GM21423 (cell line): ENCODE measurements around the gene TMEM120A.

Experiments
- ATAC-seq: cut with Tn5 transposase; IDR thresholded peaks from one replicate; pipeline ENCODE4 v1.9.1; 2021; ENCODE audit warnings: mild to moderate bottlenecking, moderate library complexity; ENCODE audit not compliant: unreplicated experiment

The TMEM120A gene

DNA sequence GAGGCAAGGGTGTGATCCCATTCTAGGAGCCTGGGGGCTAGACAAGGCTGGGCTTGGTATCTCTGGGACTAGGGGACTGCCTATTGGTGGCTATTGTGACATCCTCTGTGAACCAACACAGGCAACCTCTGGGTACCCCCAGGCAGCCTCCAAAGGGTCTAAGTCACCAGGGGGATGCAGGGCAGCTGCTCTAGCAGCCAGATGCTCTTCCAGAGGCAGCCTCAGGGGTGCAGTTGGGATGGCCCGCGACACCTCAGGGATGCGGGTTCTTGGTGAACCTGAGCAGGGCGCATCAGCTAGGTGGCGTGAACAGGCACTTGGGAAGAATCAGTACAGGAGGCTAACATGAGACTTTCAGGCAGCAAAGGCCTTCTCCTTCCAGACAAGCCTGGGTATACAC lies 1.6 kb upstream of the TMEM120A start:
- no peak for ATAC-seq

DNA sequence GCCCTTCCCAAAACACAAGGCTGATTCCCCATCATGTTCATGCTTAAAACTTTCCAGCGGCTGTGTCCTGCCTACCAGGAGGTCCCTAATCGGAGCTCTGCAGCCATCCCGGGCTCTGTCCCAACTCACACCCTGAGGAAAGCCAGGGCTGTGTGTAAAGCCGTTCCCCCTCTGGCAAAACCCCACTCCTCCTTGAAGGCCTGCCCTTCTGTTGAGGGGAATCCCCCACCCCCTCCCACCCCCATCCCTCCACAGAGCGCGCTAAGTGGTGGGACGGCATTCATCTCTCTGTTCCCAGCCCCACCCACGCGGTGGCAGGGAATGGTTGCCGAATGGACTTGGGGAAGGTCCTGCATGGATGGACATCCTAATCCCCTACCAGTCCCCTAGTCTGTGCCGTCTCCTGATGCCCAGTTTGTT lies 667 bp upstream of the TMEM120A start:
- no peak for ATAC-seq

DNA sequence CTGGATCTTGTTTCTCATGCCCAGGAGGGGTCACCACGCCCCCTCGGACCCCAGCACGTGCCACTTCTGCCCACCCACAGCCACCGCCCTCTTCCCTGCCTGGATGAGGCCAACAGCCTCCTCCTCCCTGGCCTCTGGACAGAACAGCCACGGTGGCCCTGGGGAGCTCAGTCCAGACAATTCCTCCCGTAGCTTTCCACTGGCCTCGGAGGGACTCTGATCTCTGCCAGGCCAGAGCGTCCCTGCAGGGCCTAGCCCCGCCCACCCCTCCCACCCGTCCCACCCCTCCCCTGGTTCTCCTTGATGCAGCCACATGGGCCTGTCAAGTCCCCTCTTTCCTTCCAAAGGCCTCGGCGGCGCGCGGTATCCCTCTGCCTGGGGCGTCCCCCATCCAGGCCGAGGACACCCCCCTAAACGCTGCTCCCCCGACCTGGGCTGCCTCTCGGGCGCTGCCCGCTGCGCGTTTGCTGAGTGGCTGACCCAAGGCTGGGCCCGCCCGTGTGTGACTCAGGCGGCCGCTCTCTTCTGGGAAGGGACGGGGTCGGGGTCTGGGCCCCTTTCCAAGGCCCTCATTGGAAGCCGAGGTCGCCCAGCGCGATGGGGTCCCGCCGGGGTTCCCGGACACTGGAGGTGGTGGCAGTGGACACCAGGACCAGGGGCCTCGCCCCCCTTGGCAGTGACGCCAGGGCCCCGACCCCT lies 557 bp downstream of the TMEM120A start:
- ATAC-seq = peak; percentile 6

DNA sequence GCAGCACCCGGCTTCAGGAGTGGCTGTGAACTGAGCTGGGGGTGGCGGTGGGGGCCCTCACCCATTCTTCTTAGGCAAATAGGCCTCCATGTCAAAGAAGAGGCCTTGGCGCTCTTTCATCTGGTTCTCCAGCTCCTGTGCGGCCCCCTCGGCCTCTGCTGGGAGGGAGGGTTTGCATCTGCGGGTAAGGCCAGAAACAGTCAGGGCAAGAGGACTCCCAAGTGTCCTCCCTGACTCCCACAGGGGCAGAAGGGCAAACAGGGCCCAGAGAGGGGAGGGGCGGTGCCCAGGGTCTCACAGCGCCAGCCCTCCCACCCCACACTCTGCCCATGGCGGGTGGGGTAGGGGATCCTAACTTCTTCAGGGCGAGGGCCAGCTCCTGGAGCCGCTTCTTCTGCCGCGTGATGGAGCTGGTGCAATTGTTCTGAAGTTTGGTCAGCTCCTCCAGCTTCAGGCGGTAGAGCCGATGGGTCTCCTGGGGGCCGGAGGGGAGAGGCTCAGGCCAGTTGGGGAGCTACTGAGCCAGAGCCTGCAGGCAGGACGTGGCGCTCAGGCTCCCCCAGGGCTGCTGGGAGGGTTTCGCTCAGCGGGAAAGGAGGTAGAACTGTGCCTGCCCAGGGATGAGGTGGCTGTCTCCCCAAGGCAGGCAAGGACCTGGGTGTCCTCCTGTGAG lies 2.2 kb downstream of the TMEM120A start:
- no peak for ATAC-seq

DNA sequence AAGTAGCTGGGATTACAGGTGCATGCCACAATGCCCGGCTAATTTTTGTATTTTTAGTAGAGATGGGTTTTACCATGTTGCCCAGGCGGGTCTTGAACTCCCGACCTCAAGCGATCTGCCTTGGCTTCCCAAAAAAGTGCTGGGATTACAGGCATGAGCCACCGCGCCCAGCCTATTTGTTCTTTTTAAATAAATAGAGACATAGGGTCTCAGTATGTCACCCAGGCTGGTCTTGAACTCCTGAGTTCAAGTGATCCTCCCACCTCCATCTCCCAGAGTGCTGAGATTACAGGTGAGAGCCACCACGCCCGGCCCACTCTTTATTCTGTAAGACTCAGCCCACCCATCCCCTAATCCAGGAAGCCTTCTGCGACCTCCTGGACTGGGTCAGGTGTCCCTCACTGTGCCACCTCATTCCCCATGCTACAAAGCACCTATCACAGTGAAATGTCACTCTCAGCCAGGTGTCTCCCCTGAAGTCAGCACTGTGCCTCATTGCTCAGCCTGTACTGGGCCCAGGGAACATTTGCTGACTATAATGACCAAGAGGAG lies 2.8 kb downstream of the TMEM120A start:
- ATAC-seq = no peak

DNA sequence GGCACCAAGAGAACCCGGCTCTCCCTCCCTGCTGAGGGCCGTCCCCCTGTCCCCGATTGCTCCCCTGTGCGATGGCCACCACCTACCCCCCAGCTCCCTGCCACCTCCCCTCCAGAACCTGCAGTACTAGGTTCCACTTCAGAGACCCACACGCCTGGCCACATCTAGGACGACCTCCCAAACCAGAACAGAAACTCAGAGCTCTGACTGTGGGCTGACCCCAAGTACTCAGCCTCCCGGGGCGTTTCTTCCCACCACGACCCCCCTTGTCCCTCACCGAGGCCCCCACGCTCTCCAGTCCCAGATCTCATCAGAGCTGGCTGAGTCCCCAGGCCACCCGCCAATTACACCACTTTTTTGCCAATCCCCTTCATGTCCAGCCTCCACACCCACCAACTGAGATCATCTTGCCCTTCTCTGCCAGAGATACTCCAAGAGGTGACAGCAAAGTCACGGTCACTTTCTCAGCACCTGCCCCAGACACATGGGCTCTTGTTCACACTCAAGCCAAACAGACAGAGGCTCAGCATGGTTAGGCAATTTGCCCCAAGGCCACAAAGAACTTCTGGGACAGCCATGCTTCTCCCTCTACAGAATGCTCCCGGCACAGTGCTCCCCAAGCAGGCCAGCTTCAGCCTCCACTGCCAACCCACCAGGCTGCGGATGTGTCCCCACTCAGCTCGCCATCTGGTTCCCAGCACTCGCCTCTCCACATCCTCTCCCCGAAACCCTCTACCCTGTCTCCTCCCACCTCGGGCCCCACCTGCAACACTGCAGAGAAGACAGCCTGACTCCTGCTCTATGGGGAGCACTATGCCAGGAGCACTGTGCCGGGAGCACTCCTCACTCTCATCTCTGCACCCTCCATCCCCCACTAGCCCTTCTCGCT lies 4.7 kb downstream of the TMEM120A start:
- ATAC-seq = no peak

DNA sequence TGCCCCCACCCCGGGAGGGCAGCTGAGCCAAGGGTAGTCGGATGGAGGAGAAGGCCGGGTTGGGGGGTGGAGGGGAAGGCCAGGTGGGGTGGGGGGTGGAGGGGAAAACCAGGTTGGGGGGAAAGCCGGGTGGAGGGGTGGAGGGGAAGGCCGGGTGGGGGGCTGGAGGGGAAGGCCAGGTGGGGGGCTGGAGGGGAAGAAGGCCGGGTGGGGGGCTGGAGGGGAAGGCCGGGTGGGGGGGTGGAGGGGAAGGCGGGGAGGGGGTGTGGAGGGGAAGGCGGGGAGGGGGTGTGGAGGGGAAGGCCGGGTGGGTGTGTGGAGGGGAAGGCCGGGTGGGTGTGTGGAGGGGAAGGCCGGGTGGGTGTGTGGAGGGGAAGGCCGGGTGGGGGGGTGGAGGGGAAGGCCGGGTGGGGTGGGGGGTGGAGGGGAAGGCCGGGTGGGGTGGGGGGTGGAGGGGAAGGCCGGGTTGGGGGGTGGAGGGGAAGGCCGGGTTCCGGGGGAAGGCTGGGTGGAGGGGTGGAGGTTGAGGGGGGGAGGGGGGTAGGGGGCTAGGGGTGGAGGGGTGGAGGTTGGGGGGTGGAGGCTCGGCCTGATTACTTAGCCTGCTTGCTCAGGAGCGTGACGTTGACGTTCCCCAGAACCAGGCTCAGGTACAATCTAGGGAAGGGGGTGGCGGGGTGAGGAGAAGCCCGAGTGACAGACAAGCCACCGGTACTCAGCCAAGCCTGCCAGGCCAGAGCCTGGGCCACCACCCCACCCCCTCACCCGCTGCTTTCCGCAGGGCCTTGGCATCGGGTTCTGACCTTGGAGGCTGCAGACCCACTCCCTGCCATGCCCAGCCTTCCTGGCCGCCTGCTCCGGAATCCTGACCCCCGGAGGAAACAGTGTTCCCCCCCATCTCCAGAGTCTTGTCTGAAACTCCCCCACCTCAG lies 5.6 kb downstream of the TMEM120A start:
- no peak for ATAC-seq

DNA sequence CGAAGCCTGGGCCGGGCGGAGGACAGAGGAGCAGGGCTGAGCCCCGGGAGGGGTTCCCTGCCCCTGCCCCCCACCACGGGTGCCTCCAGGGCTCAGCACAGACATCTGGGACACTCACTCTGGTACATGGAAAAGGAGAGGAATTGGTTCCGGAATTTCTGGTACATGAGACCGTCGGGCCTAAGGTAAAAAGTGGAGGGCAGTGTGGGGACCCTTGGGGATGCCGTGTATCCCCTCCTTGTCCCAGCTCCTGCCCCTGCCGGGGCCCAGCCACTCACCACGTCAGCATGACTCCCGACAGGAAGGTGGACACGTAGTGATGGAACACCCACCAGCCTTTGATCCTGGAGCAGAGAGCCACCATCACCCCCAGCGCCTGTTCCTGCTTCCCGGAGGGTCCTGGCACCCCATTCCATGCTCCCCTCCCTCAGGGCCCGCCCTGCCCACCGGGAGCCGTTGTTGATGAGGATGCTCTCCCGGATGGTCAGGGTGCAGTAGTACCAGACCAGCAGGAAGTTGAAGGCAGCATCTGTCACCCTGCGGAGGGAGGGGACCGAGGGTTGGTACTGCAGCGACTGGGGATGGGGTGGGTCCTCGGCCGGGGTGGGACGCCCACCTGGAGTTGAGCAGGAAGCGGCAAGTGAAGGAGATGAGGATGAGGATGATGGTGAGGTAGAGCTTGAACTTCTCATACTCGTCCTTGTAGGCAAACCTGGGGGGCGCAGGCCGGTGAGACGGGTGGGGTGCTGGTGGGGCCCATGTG lies 6.4 kb downstream of the TMEM120A start:
- ATAC-seq = no peak

DNA sequence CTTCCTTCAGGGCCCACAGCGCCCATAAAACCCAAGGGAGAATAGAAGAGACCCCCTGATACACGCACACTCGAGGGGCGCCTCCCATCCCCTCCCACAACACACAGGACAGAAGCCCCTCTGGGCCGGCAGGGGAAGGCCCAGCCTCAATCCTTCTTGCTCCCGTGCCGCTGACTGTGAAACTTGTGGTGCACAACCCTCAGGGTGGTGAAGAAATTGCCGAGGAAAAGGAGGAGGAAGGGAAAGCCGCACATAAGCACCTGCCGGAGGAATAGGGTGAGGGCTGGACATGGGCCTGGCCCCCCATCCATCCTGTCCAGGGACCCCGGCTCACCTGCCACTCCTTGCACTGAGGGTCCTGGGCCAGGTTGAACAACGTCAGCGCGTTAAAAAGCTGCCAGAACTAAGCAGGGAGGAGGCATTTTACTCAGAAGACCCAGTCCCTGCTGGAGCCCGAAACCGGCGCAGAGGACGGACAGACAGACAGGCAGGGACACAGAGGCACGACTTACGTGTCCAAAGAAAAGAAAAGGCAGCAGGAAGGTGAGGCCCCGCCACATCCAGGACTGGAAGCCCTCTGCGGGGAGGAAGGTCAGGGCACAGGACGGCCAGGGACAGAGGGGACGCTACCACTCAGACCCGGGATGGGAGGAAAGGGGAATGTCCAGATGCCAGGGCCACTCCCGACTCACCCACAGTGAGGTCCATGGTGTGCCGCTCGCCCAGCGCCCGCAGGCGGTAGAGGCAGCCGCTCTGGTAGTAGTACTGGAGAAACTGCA lies 7.2 kb downstream of the TMEM120A start:
- no peak for ATAC-seq

DNA sequence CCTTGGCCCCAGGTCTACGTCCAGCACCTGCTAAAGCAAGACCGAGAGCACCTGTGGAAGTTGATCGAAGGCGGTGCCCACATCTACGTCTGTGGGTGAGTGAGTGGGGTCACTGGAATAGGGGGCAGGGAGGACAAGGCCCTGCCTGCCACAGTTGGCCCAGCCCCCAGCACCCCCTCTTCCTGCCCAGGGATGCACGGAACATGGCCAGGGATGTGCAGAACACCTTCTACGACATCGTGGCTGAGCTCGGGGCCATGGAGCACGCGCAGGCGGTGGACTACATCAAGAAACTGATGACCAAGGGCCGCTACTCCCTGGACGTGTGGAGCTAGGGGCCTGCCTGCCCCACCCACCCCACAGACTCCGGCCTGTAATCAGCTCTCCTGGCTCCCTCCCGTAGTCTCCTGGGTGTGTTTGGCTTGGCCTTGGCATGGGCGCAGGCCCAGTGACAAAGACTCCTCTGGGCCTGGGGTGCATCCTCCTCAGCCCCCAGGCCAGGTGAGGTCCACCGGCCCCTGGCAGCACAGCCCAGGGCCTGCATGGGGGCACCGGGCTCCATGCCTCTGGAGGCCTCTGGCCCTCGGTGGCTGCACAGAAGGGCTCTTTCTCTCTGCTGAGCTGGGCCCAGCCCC lies 8.1 kb downstream of the TMEM120A start:
- ATAC-seq = no peak

DNA sequence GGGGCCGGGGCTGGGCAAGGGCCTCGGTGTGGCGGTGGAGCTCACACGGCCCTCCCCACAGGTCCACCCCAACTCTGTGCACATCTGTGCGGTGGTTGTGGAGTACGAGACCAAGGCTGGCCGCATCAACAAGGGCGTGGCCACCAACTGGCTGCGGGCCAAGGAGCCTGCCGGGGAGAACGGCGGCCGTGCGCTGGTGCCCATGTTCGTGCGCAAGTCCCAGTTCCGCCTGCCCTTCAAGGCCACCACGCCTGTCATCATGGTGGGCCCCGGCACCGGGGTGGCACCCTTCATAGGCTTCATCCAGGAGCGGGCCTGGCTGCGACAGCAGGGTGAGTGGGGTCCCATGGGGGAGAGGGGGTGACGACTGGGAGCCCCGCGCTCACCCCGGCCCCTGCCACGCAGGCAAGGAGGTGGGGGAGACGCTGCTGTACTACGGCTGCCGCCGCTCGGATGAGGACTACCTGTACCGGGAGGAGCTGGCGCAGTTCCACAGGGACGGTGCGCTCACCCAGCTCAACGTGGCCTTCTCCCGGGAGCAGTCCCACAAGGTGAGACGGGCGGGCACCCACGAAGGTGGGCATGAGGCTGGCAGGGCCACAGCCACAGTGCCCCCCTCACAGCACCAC lies 8.8 kb downstream of the TMEM120A start:
- ATAC-seq = no peak

DNA sequence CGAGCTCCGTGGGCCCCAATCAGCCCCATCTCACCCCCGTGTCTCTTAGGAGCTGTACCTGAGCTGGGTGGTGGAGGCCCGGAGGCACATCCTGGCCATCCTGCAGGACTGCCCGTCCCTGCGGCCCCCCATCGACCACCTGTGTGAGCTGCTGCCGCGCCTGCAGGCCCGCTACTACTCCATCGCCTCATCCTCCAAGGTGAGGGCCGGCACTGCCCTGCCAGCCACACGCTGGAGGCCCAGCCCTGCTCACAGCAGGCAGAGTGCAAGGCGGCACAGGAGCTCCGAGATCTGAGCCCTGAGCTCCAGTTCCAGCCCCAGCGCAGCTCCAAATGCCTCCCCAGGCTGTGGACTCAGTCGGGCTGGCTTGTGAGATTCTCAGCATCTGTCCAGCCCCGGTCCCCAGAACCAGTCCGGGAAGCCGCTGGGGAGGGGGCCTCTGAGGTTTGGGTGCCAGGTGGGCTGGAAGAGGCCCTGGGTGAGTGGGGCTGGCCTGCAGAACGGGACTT lies 9.3 kb downstream of the TMEM120A start:
- ATAC-seq = no peak

DNA sequence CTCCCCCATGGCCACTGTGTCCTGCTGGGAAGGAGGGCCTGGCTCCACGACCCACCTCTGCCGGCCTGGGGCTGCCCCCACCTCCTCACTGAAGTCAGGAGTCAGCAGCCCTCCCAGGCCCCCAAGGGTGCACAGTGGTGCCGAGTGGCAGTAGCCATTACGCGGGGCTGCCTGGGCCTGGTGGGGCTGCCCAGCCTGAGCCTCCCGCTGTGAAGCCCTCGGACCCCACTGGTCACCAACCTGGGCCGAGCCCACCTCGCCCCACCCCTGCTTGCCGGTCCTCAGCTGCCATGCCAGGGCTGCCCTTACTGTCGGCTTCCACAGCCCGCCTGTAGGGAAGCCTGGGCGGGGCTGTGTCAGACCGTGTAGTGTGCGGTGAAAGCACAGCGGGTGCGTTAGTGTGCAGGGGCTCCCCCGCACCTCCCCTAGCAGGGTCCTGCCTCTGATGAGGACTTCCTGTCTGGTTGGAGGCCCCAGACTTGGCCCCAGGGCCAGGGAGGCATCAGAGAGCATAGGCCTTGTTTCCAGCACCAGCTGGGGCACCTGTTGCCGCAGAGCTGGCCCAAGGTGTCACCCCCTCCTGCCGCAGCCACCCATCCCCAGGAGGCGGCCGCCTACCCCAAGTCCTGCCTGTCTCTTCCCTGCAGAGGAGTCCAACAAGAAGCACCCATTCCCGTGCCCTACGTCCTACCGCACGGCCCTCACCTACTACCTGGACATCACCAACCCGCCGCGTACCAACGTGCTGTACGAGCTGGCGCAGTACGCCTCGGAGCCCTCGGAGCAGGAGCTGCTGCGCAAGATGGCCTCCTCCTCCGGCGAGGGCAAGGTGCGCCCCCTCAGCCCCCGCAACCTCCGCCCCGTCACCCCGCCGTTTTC lies 10.0 kb downstream of the TMEM120A start:
- ATAC-seq = no peak

DNA sequence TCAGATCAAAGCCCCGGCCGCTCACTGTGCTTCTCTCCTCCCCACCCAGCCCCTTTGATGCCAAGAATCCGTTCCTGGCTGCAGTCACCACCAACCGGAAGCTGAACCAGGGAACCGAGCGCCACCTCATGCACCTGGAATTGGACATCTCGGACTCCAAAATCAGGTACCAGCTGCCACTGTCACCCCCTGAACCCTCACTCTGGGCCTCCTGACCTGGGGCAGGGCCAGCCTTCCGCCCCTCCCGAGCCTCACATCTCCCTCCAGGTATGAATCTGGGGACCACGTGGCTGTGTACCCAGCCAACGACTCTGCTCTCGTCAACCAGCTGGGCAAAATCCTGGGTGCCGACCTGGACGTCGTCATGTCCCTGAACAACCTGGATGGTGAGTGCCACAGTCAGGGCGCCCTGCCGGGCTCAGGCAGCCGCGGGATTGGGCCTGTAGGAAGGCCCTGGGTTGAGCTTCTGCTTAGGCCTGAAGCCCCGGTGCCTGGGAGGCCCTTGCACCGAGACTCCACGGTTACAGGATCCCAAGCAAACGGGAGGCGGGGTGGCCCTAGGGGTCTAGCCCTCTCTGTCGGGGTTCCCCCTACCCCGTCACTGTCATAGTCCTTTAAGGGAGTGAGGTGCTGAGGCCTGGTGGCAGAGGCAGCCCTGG lies 10.8 kb downstream of the TMEM120A start:
- ATAC-seq = no peak

DNA sequence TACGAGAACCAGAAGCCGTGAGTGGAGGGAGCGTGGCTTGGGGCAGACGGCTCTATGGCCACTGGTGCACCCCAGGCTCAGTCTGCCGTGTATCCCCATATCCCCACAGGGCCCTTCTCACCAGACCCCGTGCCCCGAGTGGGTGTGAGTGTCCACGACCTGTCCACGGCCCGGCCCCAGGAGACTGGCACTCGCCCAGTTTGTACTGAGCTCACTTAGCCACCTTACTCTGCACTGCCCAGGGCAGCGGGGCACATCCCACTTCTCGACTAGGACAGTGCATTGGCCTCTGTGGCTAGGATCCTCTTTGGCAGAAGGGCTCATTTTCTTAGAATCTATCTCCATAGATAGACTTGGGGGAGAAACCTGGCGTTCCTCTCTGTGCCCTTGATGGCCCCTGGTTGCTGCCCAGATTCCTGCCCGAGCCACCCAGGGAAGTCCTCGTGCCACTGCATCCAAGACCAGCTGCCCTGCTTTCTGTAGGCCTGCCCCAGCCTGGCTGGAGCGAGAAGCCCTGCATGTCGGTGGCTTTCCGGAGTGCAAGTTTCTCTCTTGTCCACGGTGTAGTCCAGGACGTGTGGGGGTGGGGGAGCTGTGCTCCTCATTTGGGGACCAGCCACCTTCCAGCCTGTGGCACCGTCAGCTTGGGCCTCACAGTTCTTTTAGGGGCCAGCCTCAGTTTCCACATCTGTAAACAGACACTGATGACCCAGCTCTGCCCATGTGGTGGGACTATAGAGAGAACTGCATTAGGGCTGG lies 11.9 kb downstream of the TMEM120A start:
- ATAC-seq = no peak
